ENCODE measurements around the gene DNER.
A peak's percentile ranks its signal among the peaks of the same experiment; 100 is the strongest.

The DNER gene

GRCh38 chr2:229429589-229429988 is 284.8 kb downstream of the DNER start:
- no peak for DNase-seq

- no peak for DNase-seq
These were observed 287.9 kb downstream of the DNER start for GRCh38 chr2:229426464-229426863.

DNA sequence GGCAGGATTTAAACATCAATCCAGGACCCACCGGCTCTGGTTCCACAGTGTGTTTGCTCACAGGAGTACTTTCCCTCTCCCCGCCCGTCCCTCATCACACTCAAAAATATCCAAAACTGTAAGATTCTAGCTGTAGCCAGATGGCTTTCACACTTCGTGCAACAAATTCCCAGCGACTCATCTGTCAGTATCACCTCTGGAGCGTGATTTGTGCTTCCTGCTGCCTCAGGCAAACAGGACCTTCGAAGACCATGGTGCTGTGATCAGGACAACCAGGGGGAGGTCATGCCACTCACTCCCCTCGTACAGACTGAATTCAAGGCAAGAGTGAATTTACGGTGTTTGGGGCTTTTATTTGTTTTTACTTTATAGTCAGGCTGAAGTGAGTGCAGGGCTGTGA is 288.8 kb downstream of the DNER start:
- no peak for DNase-seq

DNA sequence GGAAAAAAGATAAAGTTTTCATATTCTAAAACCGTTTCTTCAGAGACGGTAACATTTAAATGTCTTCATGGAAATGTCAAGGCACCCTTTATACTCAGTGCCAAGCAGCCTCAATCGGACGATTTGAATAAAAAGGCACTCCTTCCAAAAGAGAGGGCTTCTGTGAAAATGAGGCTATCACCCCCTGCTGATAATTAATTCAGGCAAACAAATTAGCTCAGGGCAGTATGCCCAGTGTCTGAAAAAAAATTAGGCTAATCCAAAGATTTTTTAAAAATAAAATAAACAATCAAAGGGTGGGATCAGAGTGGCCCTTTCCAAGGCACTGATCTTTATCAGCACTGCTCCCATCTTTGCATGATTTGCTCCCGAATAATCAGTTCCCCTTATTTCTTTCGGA is 292.3 kb downstream of the DNER start:
- no peak for DNase-seq

GRCh38 chr2:229419158-229419557 is 295.2 kb downstream of the DNER start:
- no peak for DNase-seq

- DNase-seq: peak; percentile 64
These were observed 296.4 kb downstream of the DNER start for GRCh38 chr2:229417916-229418315.

DNA sequence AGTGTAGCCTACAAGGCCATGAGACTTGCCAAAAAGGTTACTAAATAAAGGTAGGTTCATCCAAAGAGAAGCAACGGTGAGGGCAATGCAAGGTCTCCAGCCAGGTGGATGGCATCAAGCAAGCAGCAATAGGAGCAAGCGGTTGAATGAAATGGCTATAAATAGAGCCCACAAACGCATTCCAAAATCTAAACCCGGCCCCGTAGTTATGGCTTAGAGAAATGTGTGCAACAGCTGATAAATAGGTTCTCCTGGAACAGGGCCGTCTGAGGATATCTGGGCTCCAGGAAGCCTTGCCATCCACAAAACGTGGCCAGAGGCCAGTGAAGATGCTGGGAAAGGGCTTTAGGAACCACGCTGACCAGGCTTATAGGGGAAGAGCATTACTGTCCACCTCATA is 297.2 kb downstream of the DNER start:
- no peak for DNase-seq

DNA sequence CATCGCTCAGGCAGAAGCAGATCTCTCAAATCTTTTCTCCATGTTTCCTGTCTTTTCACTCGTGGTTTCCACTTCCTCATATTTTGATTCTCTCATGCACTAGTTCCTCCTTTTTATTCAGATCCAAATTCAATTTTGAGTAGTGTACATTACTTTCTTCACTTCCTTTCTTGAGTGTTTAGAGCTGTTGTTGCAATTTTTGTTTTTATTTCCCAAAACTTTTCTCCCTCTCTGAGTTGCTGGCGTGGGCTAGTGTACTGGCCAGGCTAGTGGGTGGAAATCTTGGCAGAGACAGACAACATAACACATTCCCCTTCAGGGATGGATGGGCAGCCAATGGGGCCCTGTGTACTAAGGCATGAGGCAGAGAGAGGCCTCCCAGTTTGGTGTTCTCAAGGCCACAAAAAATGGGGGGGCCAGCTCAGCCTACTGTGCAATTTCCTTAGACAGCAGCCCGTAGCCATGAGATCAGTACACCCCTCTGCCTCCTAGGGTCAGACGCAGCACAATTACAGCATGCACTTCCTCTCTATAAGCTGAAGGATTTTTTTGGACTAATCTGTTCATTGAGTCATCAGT is 298.1 kb downstream of the DNER start:
- DNase-seq: no peak

GRCh38 chr2:229414631-229415030 is 299.7 kb downstream of the DNER start:
- DNase-seq: no peak

DNA sequence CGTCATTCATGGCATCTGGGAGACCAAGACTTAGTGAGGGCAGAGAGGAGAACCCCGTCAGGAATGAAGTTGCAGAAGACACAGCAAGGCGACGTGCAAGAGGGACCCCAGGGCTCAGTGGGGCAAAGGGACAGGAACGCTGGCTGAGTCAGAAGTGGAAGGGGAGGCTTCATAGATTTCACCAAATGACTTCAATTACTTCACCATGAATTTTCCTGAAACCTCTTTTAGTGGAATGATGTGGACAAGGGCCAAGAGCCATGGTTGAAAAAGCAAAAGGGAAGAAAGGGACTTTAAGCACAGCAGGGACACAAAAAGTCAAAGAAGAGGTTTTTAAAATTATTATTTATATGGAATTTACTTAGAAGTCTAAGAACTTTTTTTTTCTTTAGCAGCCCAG is 301.7 kb downstream of the DNER start:
- no peak for DNase-seq

DNA sequence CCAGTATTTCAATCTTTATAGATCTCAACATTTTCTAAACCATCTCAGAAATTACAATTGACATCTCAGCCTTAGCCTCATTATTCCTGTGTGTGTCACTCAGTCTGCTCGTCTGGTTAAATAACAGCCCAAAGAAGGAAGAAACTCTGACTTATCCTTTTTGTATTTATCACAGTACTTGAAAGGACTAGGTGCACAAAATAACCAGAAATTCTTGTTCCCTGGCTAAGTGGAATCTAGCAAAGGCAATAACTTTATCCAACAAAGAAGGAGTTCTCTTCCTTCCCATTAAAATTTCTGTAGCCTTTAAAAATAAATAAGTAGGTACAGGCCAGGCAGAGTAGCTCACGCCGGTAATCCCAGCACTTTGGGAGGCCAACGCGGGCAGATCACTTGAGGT is 303.4 kb downstream of the DNER start:
- DNase-seq: no peak

- DNase-seq: no peak
These were observed 304.1 kb downstream of the DNER start for GRCh38 chr2:229410264-229410663.

GRCh38 chr2:229409751-229410181 is 304.6 kb downstream of the DNER start:
- DNase-seq: no peak

DNA sequence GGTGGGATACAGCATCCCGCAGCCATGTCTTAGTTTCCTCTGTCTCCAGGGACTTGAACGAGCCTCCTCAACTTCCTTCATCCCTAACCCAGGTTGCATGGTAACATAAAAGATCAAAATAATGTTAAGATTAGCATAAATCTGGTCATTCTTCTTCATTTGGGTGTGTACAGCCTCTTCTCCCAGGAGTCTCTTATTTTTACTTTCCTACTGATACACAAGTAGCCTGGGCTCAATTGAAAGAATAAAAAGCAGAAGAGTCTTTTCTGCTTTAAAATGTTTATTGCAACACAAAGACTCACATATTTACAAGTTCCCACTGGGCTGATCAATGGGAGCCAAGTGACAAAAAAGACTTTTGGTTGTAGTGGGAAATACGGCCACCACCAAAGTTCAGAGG is 305.4 kb downstream of the DNER start:
- no peak for DNase-seq

DNA sequence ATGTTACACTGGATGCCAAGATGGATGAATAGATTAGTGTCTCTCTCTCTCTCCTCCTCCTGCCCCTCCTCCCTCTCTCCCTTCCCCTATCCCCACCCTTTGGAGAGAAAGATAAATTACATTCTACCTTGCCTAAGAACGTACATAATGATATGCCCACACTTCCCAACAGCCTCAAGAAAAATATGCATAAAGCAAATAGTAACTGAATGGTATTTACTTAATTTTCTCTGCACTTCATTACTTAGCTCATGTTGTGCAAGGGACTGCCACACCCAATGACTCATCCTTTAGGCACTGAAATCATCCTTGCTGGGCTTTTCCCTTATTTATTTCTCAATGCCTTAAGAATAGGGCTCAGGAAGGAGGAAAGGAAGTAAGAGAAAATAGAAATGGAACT is 306.0 kb downstream of the DNER start:
- DNase-seq: peak; percentile 45

DNA sequence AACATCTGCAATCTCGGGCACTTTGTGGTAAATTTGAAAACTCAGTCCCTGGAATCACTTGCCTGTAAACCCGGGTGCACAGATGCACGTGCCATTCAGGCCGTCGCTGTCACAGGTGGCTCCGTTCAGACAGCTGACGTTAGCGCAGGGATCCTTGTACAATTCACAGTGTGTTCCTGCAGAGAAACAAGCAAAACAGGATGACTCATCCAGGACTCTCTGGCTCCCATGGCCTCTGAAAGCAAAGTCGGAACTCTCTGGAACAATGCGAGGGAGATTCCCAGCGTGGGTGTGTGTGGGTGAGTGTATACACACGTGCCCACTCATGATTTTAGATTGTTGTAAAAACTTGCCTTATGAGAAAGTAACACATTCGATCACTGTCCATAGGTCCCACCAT is 307.2 kb downstream of the DNER start:
- DNase-seq: no peak

GRCh38 chr2:229405796-229406195 is 308.6 kb downstream of the DNER start:
- no peak for DNase-seq

GRCh38 chr2:229403296-229403695 is 311.1 kb downstream of the DNER start:
- no peak for DNase-seq

DNA sequence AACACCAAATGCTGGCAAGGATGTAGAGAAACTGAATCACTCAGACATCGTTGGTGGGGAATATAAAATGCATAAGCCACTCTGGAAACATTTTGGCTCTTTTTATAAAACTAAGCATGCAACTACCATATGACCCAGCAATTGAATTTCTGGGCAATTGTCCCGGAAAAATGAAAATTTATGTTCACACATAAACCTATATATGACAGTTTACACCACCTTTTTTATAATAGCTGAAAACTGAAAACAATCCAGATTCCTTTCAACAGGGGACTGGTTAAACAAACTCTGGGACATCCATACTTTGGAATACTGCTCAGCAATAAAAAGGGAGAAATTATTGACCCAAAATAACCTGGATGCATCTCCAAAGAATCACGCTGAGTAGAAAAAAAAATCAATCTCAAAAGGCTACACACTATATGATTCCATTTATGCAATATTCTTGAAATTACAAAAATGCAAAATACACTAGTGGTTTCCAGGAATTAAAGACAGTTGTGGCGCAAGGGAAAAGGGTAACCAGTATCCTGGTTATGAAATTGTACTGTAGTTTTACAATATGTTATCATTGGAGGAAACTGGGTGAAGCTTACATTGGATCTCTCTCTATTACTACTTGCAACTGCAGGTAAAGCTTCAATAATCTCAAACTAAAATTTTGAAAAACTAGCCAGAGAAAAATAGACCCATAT is 313.0 kb downstream of the DNER start:
- DNase-seq: no peak

DNA sequence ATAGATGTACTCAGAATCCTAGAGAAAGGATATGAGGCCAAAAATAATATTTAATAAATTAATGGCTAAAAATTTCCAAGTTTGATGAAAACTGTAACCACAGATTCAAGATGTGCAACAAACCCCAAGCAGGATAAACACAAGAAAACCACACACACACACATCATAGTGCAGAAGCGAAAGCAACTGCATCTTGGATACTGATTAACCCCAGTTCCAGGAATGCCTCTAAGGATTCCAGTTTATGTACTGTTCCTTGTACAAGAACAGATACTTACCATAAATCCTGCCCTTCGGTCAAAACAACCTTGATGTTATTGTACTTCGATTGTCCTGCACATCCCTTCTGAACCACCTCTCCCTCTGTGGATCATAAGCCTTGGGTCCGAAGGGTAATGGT is 320.4 kb downstream of the DNER start:
- DNase-seq: no peak

DNA sequence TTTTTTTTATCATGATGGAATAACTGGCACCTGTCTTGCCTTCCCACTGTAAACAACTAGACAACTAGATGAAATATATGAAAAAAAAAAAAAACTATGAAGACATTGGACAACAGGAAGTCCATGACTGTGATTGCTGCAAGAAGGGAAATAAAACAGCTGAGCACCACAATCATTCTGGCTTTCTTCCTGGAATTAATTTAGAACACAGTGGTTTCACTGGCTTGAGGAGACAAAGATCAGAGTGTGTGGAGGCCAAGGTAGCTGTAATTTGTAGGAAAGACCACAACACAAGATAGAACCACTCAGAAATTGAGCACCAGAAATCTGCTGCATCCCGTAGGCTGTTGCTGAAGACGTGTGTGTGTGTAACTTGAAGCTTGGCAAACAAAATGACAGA is 322.2 kb downstream of the DNER start:
- no peak for DNase-seq

- DNase-seq: no peak
These were observed 325.6 kb downstream of the DNER start for GRCh38 chr2:229388731-229389130.

- peak; percentile 36 for DNase-seq
These were observed 326.5 kb downstream of the DNER start for GRCh38 chr2:229387866-229388265.

DNA sequence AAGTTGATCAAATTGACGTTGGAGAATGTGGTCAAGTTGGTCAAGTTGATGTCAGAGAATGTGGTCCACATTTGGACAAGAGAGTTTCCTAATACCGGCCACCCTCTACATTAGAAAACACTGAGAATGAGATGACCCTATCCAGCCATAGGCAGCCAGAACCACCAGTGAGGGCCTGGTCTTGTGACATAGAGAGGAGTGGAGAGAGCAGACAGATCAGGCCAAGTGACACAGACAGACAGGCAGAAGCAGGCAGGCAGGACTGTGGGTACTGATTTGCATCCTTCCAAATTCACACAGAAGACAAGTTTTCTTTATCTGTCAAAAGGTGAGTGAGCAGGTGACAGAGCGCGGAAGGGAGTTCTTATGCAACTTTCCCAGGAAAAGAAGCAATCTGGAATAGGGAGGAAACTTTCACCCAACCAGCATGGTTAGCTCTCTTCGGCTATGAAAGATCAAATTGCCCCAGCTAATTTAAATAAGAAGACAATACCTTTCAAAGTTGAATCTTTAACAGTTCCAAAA is 334.2 kb downstream of the DNER start:
- no peak for DNase-seq

DNA sequence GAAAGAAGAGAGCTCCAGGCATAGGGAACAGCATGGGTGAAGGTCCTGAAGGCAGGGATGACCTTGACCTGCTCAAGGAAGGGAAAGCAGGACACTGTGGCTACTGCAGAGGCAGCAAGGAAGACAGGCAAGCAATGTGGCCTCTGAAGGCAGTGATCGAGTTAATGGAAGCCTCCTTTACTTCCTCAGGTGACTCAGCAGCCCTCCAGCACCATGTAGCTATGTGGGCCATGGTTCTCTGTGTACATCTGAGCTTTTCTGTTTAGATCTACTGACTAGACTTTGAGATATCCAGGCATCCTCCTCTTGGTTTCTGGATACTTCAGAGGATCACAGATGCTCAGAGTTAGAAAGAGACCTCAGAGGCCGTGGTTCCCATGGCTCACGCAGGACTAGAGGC is 336.0 kb downstream of the DNER start:
- DNase-seq: no peak
